Stomach (tissue), 4 donors: ENCODE data around the gene PTN.

Experiments used
- CTCF ChIP-seq, 7 experiments: fragments of 450-650 bp in 4 of 7; fragments of 200-600 bp in 3 of 7; sonication (generic) in 3 of 7; IDR thresholded peaks; one replicate each; pipeline ENCODE4 v1.5.1; 2016 to 2019; ENCODE audit warnings: antibody characterized with exemption in 7 of 7, control low read depth in 2 of 7, mild to moderate bottlenecking in 1 of 7
- EP300 ChIP-seq: sonication (generic); formaldehyde crosslinking; IDR thresholded peaks from one replicate; pipeline ENCODE4 v1.6.1; 2017; ENCODE audit warnings: antibody characterized with exemption
- POLR2A ChIP-seq, 4 donors: fragments of 450-650 bp; IDR thresholded peaks; one replicate each; pipeline ENCODE4 v1.6.1; 2016; ENCODE audit warnings: antibody characterized with exemption in 4 of 4, control low read depth in 2 of 4, mild to moderate bottlenecking in 1 of 4, moderate library complexity in 1 of 4

- TF ChIP-seq CTCF (IDR thresholded peaks at IDR 0.05) = no peak
- TF ChIP-seq POLR2A (IDR thresholded peaks at IDR 0.05) = no peak
- TF ChIP-seq EP300 = no peak
Measured at GRCh38 chr7:137204246-137204645, 139.3 kb downstream of the PTN start.
